Common myeloid progenitor, CD34-positive (primary cell): ENCODE measurements around the gene MYOZ3.

Experiments used
- CTCF ChIA-PET: fragments of 350-600 bp; sonication (Branson Sonifier 250); formaldehyde crosslinking; loops from one replicate; lab custom pipeline; 2021; ENCODE audit warnings: antibody characterized with exemption; lab: Charles Lee
- POLR2A ChIA-PET: fragments of 350-600 bp; sonication (Branson Sonifier 250); formaldehyde crosslinking; loops from one replicate; lab custom pipeline; 2021; ENCODE audit warnings: antibody characterized with exemption; lab: Charles Lee
- DNase-seq, 3 donors: peaks; one replicate each; pipeline versions ENCODE4 v3.0.0 to v3.0.0-alpha.2; 2013
- H3K27ac ChIP-seq, 2 experiments: 1 replicate in 1 of 2; 2 replicates in 1 of 2; pipeline ENCODE4 v1.7.0; 2013; ENCODE audit warnings: inconsistent platforms in 2 of 2, low read length in 2 of 2, mild to moderate bottlenecking in 2 of 2, low read depth in 1 of 2, moderate library complexity in 1 of 2; ENCODE audit not compliant: severe bottlenecking in 2 of 2, insufficient read depth in 1 of 2, poor library complexity in 1 of 2
- H3K27me3 ChIP-seq, 5 experiments: replicated peaks in 2 of 5; 1 replicate in 3 of 5; 2 replicates in 2 of 5; pipeline versions ENCODE4 v1.6.1 to v1.7.0; 2013; ENCODE audit warnings: low read length in 4 of 5, mild to moderate bottlenecking in 2 of 5, moderate library complexity in 2 of 5, inconsistent platforms in 1 of 5; ENCODE audit not compliant: insufficient read depth in 5 of 5, control insufficient read depth in 4 of 5
- H3K36me3 ChIP-seq, 4 experiments: 1 replicate in 2 of 4; 2 replicates in 2 of 4; pipeline versions ENCODE4 v1.6.1 to v1.7.0; 2013; ENCODE audit warnings: low read length in 3 of 4, control low read depth in 1 of 4, mild to moderate bottlenecking in 1 of 4; ENCODE audit not compliant: control insufficient read depth in 4 of 4, insufficient read depth in 4 of 4
- H3K4me1 ChIP-seq, 4 experiments: 1 replicate in 3 of 4; 2 replicates in 1 of 4; pipeline versions ENCODE4 v1.6.1 to v1.7.1; 2013; ENCODE audit warnings: low read length in 3 of 4, mild to moderate bottlenecking in 3 of 4, control low read depth in 1 of 4, inconsistent platforms in 1 of 4, moderate library complexity in 1 of 4; ENCODE audit not compliant: control insufficient read depth in 4 of 4, insufficient read depth in 4 of 4; ENCODE audit errors: control extremely low read depth in 1 of 4
- H3K4me3 ChIP-seq, 7 experiments: 1 replicate in 4 of 7; 2 replicates in 3 of 7; pipeline versions ENCODE4 v1.5.1 to v1.7.0; 2013; ENCODE audit warnings: mild to moderate bottlenecking in 7 of 7, low read length in 6 of 7, moderate library complexity in 6 of 7, inconsistent platforms in 2 of 7, low read depth in 2 of 7, control low read depth in 1 of 7; ENCODE audit not compliant: insufficient read depth in 4 of 7, control insufficient read depth in 1 of 7; ENCODE audit errors: extremely low read depth in 1 of 7
- H3K9me3 ChIP-seq, 5 experiments: 1 replicate in 4 of 5; 2 replicates in 1 of 5; pipeline versions ENCODE4 v1.6.1 to v1.7.1; 2013; ENCODE audit warnings: low read length in 4 of 5, mild to moderate bottlenecking in 2 of 5, inconsistent platforms in 1 of 5, low read depth in 1 of 5, moderate library complexity in 1 of 5; ENCODE audit not compliant: control insufficient read depth in 4 of 5, insufficient read depth in 2 of 5; ENCODE audit errors: control extremely low read depth in 1 of 5
- WGBS: methylation state at CpG from one replicate; pipeline ENCODE4 v1.1.5; 2013; ENCODE audit not compliant: insufficient coverage; 5-methylcytosine and 5-hydroxymethylcytosine counted together

MYOZ3 gene

GRCh38 chr5:150616024-150616470 lies 45.0 kb upstream of the MYOZ3 start:
- H3K9me3 ChIP-seq, result no peaks in the 10 kb centered on the region
- no peak overlapping the region for H3K27ac ChIP-seq
- H3K4me3 ChIP-seq, result no peak overlapping the region
- H3K4me1 ChIP-seq, result peaks cover 0 to 4% (median 0%) of the 10 kb centered on the region in 4 experiments
- H3K36me3 ChIP-seq, result no peaks in the 10 kb centered on the region
- peak; percentile 20 to 31 (median 22) for DNase-seq
- POLR2A ChIA-PET, result no interaction called here
- peaks cover 0 to 2% (median 0%) of the 10 kb centered on the region in 5 experiments for H3K27me3 ChIP-seq
- CTCF ChIA-PET, result interaction anchor here (1.1 to 1.4 kb wide), 2 partner anchors 10 to 21 kb away, joined by 3 to 4 read pairs; no protein-coding TSS in a partner anchor
- WGBS, result 41% methylated on average over 2 of the region's 5 CpGs

DNA sequence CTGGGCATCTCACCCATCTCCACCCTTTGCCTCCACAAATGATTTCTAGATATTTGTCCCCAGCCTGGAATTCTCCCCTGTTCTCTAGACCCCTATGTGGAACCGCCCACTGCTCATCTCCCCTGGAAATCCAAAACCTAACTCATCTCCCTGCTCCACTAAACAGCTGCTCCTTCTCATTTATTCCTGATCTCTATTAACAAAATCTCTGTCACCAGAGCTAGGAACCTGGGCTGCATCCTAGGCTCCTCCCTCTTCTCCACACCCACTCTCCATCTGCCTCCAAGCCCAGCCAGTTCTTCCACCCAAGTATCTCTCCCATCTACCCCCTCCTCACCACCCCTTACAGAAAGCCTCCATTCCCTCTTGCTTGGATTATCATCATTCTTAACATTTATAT lies 44.5 kb upstream of the MYOZ3 start:
- no peak overlapping the region for H3K27ac ChIP-seq
- H3K27me3 ChIP-seq, result peaks cover 0 to 2% (median 0%) of the 10 kb centered on the region in 5 experiments
- H3K36me3 ChIP-seq, result no peaks in the 10 kb centered on the region
- no peak overlapping the region for H3K4me3 ChIP-seq
- peaks cover 0 to 4% (median 0%) of the 10 kb centered on the region in 4 experiments for H3K4me1 ChIP-seq
- H3K9me3 ChIP-seq, result no peaks in the 10 kb centered on the region
- POLR2A ChIA-PET, result interaction anchor here (0.5 kb wide), 1 partner anchor 33 kb away, joined by 4 read pairs; no protein-coding TSS in a partner anchor
- WGBS, result 100% methylated on average over 1 of the region's 1 CpG
- no peak for DNase-seq
- CTCF ChIA-PET, result interaction anchor here (1.1 to 1.4 kb wide), 2 partner anchors 10 to 22 kb away, joined by 3 to 4 read pairs; no protein-coding TSS in a partner anchor

DNA sequence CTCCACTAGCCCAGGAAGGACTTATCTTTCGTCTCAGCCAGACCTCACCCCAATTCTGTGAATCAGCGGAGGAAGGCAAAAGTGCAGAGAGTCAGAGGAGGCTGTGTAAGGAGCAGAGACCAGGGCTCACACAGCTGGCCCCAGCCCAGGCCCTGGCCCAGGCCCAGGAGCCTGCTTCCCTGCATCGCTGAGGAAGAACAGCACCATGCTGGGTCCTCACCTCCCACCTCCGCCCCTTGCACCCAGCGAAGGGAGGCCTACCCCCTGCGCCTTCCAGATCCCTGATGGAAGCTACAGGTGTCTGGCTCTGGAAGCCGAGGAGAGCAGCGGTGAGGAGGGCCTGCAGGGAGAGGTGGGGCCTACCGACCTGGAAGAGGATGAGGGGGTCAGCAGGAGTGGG lies 42.9 kb upstream of the MYOZ3 start:
- Histone ChIP-seq H3K27ac (no peak overlapping the region), H3K4me3 (no peak overlapping the region), H3K27me3 (peaks cover 0 to 5% (median 0%) of the 10 kb centered on the region in 5 experiments), H3K9me3 (no peaks in the 10 kb centered on the region), H3K4me1 (peaks cover 0 to 4% (median 0%) of the 10 kb centered on the region in 4 experiments), H3K36me3 (no peaks in the 10 kb centered on the region)
- 97% methylated on average over 6 of the region's 9 CpGs for WGBS
- POLR2A ChIA-PET, result no interaction called here
- CTCF ChIA-PET, result interaction anchor here (1.1 to 2.9 kb wide), 3 partner anchors 16 to 39 kb away, joined by 3 to 8 read pairs (median 4); no protein-coding TSS in a partner anchor
- DNase-seq, result no peak

DNA sequence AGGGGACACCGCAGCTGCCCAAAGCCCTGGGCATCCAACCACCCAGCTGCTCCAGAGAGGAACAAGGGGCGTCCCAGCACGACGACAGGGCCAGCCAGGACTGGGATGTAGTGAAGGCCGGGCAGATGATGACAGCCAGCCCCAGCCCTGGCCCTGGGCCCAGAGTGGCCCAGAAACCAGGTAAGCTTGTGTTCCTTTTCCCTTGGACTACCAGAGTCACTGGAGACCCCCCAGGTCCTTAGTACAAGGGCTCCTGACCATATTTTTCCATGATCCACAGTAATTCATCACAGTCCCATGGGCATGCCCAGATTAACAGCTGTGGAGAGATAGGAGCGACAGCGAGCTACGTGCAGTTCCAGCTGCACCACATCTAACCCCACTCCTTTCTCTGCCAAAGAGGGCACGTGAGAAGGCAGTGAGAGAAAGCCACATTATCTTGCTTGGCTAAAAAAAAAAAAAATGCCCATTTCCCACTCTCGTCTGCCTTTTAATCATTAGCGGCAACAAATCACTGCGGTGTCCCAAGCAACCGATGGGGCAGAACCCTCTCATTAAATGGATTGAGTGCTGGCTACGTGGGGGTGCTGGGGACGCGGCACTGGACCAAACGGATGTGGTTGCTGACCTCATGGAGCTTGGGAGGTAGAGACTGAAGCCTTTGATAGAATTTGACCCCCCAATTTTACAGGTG lies 42.3 kb upstream of the MYOZ3 start:
- WGBS, result 93% methylated on average over 17 of the region's 17 CpGs
- Histone ChIP-seq H3K9me3 (no peaks in the 10 kb centered on the region), H3K27me3 (peaks cover 0 to 4% (median 0%) of the 10 kb centered on the region in 5 experiments), H3K36me3 (no peaks in the 10 kb centered on the region), H3K4me1 (peaks cover 0 to 5% (median 0%) of the 10 kb centered on the region in 4 experiments), H3K27ac (no peak overlapping the region), H3K4me3 (no peak overlapping the region)
- ChIA-PET CTCF (interaction anchor here (1.1 to 2.9 kb wide), 3 partner anchors 12 to 35 kb away, joined by 4 to 8 read pairs (median 4); no protein-coding TSS in a partner anchor), POLR2A (no interaction called here)
- no peak for DNase-seq

- ChIA-PET POLR2A (no interaction called here), CTCF (interaction anchor here (1.2 to 2.9 kb wide), 5 partner anchors 10 to 60 kb away, joined by 4 to 8 read pairs (median 4); no protein-coding TSS in a partner anchor)
- Histone ChIP-seq H3K27me3 (peaks cover 0 to 9% (median 0%) of the 10 kb centered on the region in 5 experiments), H3K27ac (no peak overlapping the region), H3K4me1 (peaks cover 0 to 10% (median 2%) of the 10 kb centered on the region in 4 experiments), H3K36me3 (no peaks in the 10 kb centered on the region), H3K4me3 (no peak overlapping the region), H3K9me3 (no peaks in the 10 kb centered on the region)
- no peak for DNase-seq
- 94% methylated on average over 23 of the region's 24 CpGs for WGBS
These were observed 41.5 kb upstream of the MYOZ3 start for GRCh38 chr5:150619359-150620230.

DNA sequence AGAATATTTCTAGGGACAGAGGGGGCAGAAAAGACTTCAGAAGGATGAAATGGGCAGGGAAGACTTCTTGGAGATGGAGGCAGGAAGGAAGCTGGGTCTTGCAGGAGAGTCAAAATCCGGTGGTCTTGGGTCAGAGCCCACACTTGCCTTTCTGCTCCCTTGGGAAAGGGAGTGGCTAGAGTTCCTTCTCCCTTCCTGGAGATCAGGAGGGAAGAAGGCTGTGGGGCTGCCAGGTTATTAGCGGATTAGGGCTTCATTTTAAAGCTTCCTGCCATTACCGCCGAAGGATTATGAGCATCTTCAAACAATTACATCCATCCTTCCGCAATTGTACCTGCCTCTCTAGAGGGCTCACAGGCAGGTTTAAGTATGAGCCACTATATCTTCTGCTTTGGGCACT lies 39.8 kb upstream of the MYOZ3 start:
- CTCF ChIA-PET, result interaction anchor here (1.3 to 2.6 kb wide), 3 partner anchors 9 to 61 kb away, joined by 3 to 7 read pairs (median 4); no protein-coding TSS in a partner anchor
- H3K9me3 ChIP-seq, result no peaks in the 10 kb centered on the region
- 76% methylated on average over 4 of the region's 5 CpGs for WGBS
- peaks cover 0 to 20% (median 11%) of the 10 kb centered on the region in 4 experiments for H3K4me1 ChIP-seq
- no peak overlapping the region for H3K4me3 ChIP-seq
- H3K27me3 ChIP-seq, result peaks cover 0 to 18% (median 12%) of the 10 kb centered on the region in 5 experiments
- no peak overlapping the region for H3K27ac ChIP-seq
- POLR2A ChIA-PET, result no interaction called here
- no peak for DNase-seq
- H3K36me3 ChIP-seq, result no peaks in the 10 kb centered on the region
